AML-193 (cell line): ENCODE data around the gene NKX1-1.

Source experiments
- DNase-seq, 2 experiments: peaks; one replicate each; lab custom pipeline; 2025; lab: John Stamatoyannopoulos, UW

Gene NKX1-1

GRCh38 chr4:1359976-1360375 is 46.3 kb downstream of the NKX1-1 start:
- DNase-seq = no peak

GRCh38 chr4:1359144-1359501 is 47.1 kb downstream of the NKX1-1 start:
- no peak for DNase-seq

DNA sequence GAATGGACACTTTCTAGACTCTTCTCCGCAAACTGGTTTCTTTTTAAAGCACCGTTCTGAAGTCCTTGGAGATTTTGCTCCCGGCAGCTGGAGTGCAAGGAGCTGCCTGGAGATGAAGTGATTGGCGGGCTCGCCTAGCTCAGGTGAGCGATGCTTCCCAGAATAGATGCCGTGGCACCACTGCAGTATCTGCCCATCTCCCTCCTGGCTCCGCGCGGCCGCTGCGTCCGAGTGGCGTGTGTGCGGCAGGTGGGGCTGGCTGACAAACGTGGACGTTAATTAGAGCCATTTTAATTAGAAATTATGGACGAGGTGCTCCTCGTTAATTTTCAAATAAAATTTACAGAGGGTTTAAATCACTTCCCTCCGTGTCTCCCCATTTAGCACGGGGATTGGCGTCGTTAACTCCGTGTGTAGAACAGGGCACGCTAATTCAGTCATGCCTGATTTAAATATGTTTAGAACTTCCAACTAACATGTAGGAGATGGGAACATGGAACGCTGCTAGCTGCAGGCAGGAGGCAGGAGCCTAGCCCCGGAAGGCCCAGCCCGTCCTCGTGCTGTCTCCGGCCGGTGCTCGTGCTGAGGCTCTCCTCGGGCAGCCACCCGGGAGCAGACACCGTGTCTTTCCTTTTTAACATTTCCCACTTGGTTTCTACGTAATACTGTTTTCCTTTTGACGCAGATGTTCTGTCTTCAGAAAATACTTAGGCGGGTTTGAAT is 47.7 kb downstream of the NKX1-1 start:
- no peak for DNase-seq

- no peak for DNase-seq
These were observed 48.6 kb downstream of the NKX1-1 start for GRCh38 chr4:1357356-1358248.

GRCh38 chr4:1356181-1356998 is 49.9 kb downstream of the NKX1-1 start:
- DNase-seq = peak; percentile 2 to 8

GRCh38 chr4:1355378-1355777 is 50.9 kb downstream of the NKX1-1 start:
- no peak for DNase-seq

DNA sequence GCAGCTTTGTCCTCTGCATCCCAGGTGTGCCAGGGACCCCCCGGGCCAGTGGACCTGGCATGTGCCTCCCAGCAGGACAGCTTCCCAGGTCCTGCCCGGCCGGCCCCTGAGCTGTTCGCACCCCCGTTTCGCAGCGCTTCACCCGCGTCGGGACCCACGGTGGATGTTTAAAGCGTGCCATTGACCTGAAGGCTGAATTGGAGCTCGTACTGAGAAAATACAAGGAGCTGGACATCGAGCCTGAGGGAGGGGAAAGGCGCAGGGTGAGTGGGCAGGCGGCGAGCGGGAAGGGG is 51.3 kb downstream of the NKX1-1 start:
- no peak for DNase-seq

GRCh38 chr4:1354136-1354982 is 51.9 kb downstream of the NKX1-1 start:
- no peak for DNase-seq

GRCh38 chr4:1353186-1354055 is 52.8 kb downstream of the NKX1-1 start:
- DNase-seq = no peak
